IPS-18c (cell line): ENCODE results near the gene E2F6.
A peak's percentile ranks its signal among the peaks of the same experiment; 100 is the strongest.

Experiments
- H3K4me3 ChIP-seq: 2 replicates; pipeline ENCODE4 v1.7.0; 2013; ENCODE audit warnings: low read depth, mild to moderate bottlenecking, low read length, moderate library complexity; ENCODE audit not compliant: insufficient read depth
- H3K9me3 ChIP-seq: one replicate; pipeline ENCODE4 v1.6.1; 2013; ENCODE audit warnings: mild to moderate bottlenecking, low read length, moderate library complexity; ENCODE audit not compliant: control insufficient read depth, insufficient read depth

The E2F6 gene

DNA sequence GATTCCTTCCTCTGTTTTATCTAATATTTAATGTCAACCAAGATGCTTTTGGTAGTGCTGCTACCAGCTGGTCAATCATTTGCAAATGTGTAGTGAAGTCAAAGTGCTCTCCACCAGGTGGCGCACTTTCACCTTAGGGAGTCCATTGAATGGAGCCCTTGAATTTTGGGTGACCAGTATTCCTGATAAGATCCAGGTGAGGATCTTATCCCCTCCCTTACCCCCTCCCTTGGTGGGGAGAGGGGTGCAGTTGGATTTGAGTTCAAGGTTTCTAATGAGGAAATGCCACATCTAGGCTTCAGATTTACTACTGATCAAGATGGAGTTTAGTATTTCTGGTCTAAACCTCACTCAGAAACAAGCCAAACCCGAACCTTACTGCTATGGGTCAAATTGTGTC is 12.0 kb upstream of the E2F6 start:
- Histone ChIP-seq H3K9me3 (no peaks in the 10 kb centered on the region), H3K4me3 (no peak overlapping the region)

DNA sequence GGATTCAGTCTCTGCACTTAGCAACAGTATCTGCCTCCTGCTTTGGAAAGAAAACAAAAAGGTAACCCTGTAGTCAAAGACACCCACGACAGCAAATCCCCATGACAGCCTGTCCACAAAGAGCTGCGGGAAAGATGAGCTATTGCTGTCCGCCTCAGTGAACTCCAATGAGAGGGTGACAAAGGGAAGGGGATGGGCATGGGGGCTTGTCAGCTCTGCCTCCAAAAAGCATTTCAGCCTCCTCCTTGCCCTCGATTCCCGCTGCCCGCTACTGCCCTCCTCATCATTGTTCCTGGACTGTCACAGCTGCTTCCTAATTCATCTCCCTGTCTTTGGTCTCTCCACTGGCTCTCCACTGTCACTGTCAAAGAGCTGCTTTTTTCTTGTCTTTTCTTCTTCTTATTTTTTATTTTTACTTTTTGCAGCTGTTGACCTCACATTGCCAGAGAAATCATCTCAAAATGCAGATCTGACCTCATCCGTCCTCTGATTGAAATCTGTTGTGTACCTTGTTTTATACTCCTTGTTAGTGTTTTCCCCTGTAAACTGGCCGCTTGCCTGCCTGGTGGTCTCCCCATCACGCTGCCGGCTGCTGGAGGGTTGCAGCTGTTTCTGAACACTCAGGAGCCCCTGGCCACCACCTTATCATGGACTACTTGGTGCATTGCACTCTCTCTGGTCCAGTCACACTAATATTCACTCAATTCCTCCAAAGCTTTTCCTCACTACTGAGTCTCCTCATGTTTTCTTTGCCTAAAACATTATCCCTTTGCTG is 7.9 kb upstream of the E2F6 start:
- H3K4me3 ChIP-seq: no peak overlapping the region
- H3K9me3 ChIP-seq: no peaks in the 10 kb centered on the region

GRCh38 chr2:11467749-11468148 is 1.8 kb upstream of the E2F6 start:
- no peak overlapping the region for H3K4me3 ChIP-seq
- H3K9me3 ChIP-seq: no peaks in the 10 kb centered on the region

DNA sequence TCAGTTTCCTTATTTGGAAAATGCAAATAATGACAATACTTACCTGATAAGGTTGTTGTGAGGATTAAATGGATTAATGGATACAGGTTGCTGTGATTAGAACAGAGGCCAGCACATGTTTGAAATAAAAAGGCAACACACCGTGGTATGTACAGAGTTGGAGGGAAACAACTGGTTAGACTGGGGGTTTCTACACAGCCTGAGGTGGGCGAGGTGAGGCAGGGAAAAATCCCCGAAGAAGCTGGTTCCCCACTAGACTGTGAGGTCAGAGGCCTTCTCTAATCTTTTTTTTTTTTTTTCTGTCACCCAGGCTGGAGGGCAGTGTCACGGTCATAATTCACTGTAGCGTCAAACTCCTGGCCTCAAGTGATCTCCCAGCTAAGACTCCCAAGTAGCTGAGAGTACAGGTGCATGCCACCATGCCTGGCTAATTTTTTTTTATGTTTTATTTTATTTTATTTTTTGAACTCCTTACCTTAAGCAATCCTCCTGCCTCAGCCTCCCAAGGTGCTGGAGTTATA is 1.2 kb upstream of the E2F6 start:
- Histone ChIP-seq H3K4me3 (no peak overlapping the region), H3K9me3 (no peaks in the 10 kb centered on the region)

DNA sequence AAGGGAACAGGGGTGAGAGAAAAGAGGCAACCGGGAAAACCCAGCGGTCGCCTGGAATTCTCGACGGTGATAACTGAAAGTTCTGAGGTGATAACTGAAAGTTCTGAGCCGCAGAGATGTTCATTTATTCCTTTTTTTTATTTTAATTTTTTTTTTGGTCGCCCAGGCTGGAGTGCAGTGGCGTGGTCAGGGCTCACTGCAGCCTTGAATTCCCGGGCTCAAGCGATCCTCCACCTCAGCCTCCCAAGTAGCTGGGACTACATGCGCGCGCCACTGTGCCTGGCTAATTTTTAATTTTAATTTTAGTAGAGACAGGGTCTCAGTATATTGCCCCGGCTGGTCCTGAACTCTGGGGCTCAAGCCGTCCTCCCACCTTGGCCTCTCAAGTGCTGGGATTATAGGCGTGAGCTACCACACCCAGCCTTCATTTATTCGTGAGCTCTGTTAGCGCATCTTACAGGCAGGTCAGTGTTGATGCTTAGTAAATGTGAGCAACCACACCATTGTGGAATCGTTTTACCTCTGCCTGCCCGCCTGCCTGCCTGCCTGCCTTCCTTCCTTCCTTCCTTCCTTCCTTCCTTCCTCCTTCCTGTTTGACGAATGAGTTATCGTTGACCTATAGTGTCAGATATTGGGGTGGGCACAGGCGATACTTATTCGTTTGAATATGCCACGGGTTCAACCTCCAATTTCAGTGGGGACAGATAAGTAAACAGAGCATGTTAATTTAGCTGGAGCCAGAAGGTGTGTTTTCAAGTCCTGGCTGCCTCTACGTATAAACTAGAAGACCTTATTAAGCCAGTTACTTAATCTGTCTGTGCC is 557 bp upstream of the E2F6 start:
- Histone ChIP-seq H3K4me3 (peak overlapping the region; percentile 21; the same call in 1 of the 2 replicates), H3K9me3 (no peaks in the 10 kb centered on the region)

DNA sequence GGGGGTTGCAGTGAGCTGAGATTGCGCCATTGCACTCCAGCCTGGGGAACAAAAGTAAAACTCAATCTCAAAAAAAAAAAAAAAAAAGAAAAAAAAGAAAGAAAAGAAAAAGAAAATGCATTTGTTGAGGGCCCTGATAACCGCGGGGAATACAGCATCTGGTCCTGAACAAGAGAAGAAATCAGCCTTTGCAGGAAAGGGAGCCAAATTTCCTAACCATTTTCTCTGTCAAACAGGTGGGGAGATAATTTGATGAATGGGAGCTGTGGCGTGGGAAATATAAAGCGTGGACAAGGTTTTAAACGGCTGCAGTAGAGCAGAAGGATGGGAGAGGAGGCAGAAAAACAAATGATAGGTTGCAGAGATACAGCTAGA is 864 bp downstream of the E2F6 start:
- Histone ChIP-seq H3K9me3 (peaks cover under 1% of the 10 kb centered on the region), H3K4me3 (peak overlapping the region; percentile 56)

- Histone ChIP-seq H3K9me3 (peaks cover 4% of the 10 kb centered on the region), H3K4me3 (no peak overlapping the region)
Observed at GRCh38 chr2:11459816-11460215, 6.1 kb downstream of the E2F6 start.

DNA sequence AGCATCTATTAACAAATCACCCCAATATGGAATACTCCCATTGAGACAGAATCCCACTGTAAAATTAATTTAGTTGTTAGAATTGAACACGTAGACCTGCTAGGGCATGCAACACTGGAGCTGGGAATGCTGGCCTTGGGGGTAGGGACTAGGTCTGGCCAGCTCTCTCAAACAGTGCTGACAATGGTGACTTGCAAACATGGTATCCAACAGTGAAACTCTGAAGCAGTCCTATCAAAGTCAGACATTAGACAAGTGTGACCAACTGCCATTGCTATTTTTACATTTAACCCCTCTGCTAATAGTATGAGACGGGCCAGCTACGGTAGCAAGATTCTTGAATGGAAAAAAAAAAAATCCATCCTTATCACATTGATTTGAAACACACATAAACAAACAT is 7.2 kb downstream of the E2F6 start:
- H3K9me3 ChIP-seq: peaks cover 4% of the 10 kb centered on the region
- no peak overlapping the region for H3K4me3 ChIP-seq

- Histone ChIP-seq H3K9me3 (peaks cover 4% of the 10 kb centered on the region), H3K4me3 (no peak overlapping the region)
Observed at GRCh38 chr2:11457935-11458334, 8.0 kb downstream of the E2F6 start.

GRCh38 chr2:11456251-11456650 is 9.7 kb downstream of the E2F6 start:
- Histone ChIP-seq H3K9me3 (peaks cover 4% of the 10 kb centered on the region), H3K4me3 (no peak overlapping the region)

DNA sequence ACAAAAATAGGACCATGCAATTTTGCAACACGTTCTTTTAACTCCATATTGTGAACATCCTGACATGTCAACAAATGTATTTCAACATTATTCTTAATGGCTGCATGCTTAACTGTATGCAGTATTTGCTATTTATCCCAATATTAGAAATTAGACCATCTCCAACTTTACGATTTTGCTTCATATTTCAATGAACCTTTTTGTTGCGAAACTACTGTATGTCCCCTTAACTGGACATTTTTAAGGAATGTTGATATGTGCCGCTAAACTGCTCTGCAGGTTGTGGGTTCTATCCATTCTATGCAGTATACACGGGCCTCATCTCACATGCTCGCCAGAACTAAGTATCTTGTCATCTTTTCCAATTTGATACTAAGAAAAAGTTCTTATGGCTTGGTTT is 11.1 kb downstream of the E2F6 start:
- peaks cover under 1% of the 10 kb centered on the region for H3K9me3 ChIP-seq
- H3K4me3 ChIP-seq: no peak overlapping the region

GRCh38 chr2:11450791-11451190 is 15.2 kb downstream of the E2F6 start:
- H3K9me3 ChIP-seq: no peaks in the 10 kb centered on the region
- H3K4me3 ChIP-seq: no peak overlapping the region

- Histone ChIP-seq H3K9me3 (no peaks in the 10 kb centered on the region), H3K4me3 (no peak overlapping the region)
Observed at GRCh38 chr2:11446733-11447248, 19.2 kb downstream of the E2F6 start.

GRCh38 chr2:11444737-11445136 is 21.2 kb downstream of the E2F6 start:
- no peaks in the 10 kb centered on the region for H3K9me3 ChIP-seq
- H3K4me3 ChIP-seq: no peak overlapping the region

DNA sequence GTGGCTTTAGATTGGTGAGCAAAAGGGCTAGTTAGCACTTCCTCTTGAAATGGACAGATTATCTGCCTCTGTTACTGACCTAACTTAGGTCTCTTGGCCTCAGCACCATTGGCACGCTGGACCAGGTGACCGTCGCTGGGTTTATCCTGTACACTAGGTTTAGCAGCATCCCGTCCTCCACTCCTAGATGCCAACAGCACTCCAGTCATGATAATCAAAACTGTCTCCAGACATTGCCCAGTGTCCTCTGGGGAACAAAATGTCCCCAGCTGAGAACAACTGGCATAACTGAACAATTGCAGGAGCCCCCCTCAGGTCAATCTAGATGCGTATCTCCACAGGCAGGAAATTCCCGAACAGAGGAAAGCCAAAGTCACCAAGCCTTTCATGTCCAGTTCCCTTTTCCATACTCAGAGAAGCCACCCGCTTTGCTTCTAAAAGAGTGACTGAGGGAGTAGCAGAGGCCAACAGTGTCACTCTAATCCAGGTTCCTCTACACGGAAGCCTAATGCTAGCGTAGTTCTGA is 27.3 kb downstream of the E2F6 start:
- peaks cover 5% of the 10 kb centered on the region for H3K9me3 ChIP-seq

DNA sequence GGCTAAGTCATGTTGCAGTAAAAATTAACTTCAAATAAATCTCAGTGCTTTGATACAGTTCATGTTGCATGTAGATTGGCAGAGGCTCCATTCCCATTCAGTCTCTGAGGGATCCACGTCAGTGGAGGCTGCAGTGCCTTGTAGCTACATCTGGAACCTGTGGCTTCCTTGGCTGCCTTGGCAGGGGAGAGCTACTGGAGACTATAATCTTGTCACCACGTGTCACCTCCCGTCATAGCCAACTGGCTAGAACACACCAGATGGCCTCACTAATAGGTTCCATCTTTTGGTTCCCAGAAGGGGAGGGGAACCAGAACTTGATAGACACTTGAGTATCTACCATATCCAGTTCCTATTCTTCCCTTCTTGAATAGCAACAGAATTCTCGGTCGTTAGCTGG is 28.4 kb downstream of the E2F6 start:
- Histone ChIP-seq H3K9me3 (peaks cover 6% of the 10 kb centered on the region), H3K4me3 (no peak overlapping the region)

More for the DNA sequence above, 27.3 kb downstream of the E2F6 start:
- H3K4me3 ChIP-seq: no peak overlapping the region

- H3K9me3 ChIP-seq: peaks cover 8% of the 10 kb centered on the region
- no peak overlapping the region for H3K4me3 ChIP-seq
Observed at GRCh38 chr2:11435036-11435435, 30.9 kb downstream of the E2F6 start.

- H3K4me3 ChIP-seq: no peak overlapping the region
Observed at GRCh38 chr2:11434443-11434842, 31.5 kb downstream of the E2F6 start.

More at GRCh38 chr2:11434443-11434842, 31.5 kb downstream of the E2F6 start:
- H3K9me3 ChIP-seq: peaks cover 8% of the 10 kb centered on the region
